Activated CD8-positive, alpha-beta T cell treated with anti-CD3 and anti-CD28 coated beads for 36 hours (primary cell): Measurements from ENCODE around the gene TSGA10IP. TPM values are rescaled to one million over a fixed set of nuclear protein-coding genes. Genes with fewer than 3 reads are reported as not detected.

Experiments
- ATAC-seq: fragments of 200-7000 bp; cut with Tn5 transposase; one replicate; pipeline ENCODE4 v1.10.0; 2021; ENCODE audit warnings: mild to moderate bottlenecking, moderate library complexity
- CTCF ChIA-PET: fragments of 350-600 bp; sonication (Branson Sonifier 250); formaldehyde crosslinking; loops from one replicate; lab custom pipeline; 2021; ENCODE audit warnings: antibody characterized with exemption; lab: Charles Lee
- POLR2A ChIA-PET: fragments of 350-600 bp; sonication (Branson Sonifier 250); formaldehyde crosslinking; loops from one replicate; lab custom pipeline; 2021; ENCODE audit warnings: antibody characterized with exemption; lab: Charles Lee
- DNase-seq: peaks from one replicate; pipeline ENCODE4 v3.0.0-alpha.2; 2020
- H3K27ac Mint-ChIP-seq: one replicate; pipeline ENCODE4 v1.8.0; 2021; ENCODE audit warnings: mild to moderate bottlenecking, mixed read lengths
- H3K27me3 Mint-ChIP-seq: one replicate; pipeline ENCODE4 v1.8.0; 2021; ENCODE audit warnings: mixed read lengths
- H3K36me3 Mint-ChIP-seq: one replicate; pipeline ENCODE4 v1.8.0; 2021; ENCODE audit warnings: low read depth, mixed read lengths
- H3K4me1 Mint-ChIP-seq: one replicate; pipeline ENCODE4 v1.8.0; 2021; ENCODE audit warnings: low read depth, mixed read lengths
- H3K4me3 Mint-ChIP-seq: one replicate; pipeline ENCODE4 v1.8.0; 2021; ENCODE audit warnings: mild to moderate bottlenecking, moderate library complexity, mixed read lengths
- H3K9me3 Mint-ChIP-seq: one replicate; pipeline ENCODE4 v1.8.0; 2021; ENCODE audit warnings: mixed read lengths
- CTCF ChIP-seq: fragments of 200-600 bp; IDR thresholded peaks from one replicate; pipeline ENCODE4 v1.8.0; 2022; ENCODE audit warnings: antibody characterized with exemption, mild to moderate bottlenecking
- intact Hi-C: fragments of 100-400 bp; cut with micrococcal nuclease; formaldehyde crosslinking; loops from one replicate; pipeline ENCODE4 v1.10.0; 2022
- total RNA-seq, 2 experiments: library from RNA; stranded (reverse); gene quantifications; one replicate each; pipeline ENCODE4 v1.2.3, GENCODE V29; 2021

TSGA10IP gene
- total RNA-seq, 2 experiments from 2014 or later: not detected

- DNase-seq: no peak
- no peaks in the 10 kb centered on the region for H3K9me3 Mint-ChIP-seq
- no peak for TF ChIP-seq CTCF
- no peak for ATAC-seq
- H3K4me3 Mint-ChIP-seq: peak overlapping the region; percentile 80
- H3K36me3 Mint-ChIP-seq: peaks cover 30% of the 10 kb centered on the region
- ChIA-PET POLR2A (interaction anchor here (0.6 to 28.1 kb wide), 14 partner anchors 9 to 476 kb away, joined by 3 to 560 read pairs (median 6); partner anchors contain the start of genes BANF1, C11orf68, CCDC85B and CFL1), CTCF (interaction anchor here (0.6 to 7.1 kb wide), 9 partner anchors 10 to 196 kb away, joined by 3 to 50 read pairs (median 4); partner anchors contain the start of genes CCDC85B, FIBP and MUS81)
- intact Hi-C loops: loop anchor here (10.0 kb wide), 1 partner anchor 66 kb away; the partner anchor contains the start of gene SART1
- peak overlapping the region; percentile 86 for H3K27ac Mint-ChIP-seq
- peaks cover 40% of the 10 kb centered on the region for H3K4me1 Mint-ChIP-seq
- H3K27me3 Mint-ChIP-seq: peaks cover 3% of the 10 kb centered on the region
Measured at GRCh38 chr11:65898656-65899355, 46.5 kb upstream of the TSGA10IP start.

- ATAC-seq (peak; percentile 36), DNase-seq (peak; percentile 88)
- Mint-ChIP-seq H3K9me3 (no peaks in the 10 kb centered on the region), H3K4me3 (peak overlapping the region; percentile 80), H3K36me3 (peaks cover 25% of the 10 kb centered on the region), H3K4me1 (peaks cover 34% of the 10 kb centered on the region), H3K27ac (peak overlapping the region; percentile 86), H3K27me3 (peaks cover 3% of the 10 kb centered on the region)
- ChIA-PET CTCF (interaction anchor here (0.8 to 7.1 kb wide), 6 partner anchors 10 to 59 kb away, joined by 3 to 71 read pairs (median 22); partner anchors contain the start of genes CCDC85B, FIBP and MUS81), POLR2A (interaction anchor here (0.6 to 28.1 kb wide), 14 partner anchors 10 to 477 kb away, joined by 3 to 560 read pairs (median 6); partner anchors contain the start of genes BANF1, C11orf68, CCDC85B and CFL1)
- intact Hi-C loops: loop anchor here (10.0 kb wide), 1 partner anchor 65 kb away; the partner anchor contains the start of gene SART1
- TF ChIP-seq CTCF: peak; percentile 11
Measured at GRCh38 chr11:65899356-65900124, 45.7 kb upstream of the TSGA10IP start.

- ATAC-seq: peak; percentile 88
- peak; percentile 97 for DNase-seq
- Mint-ChIP-seq H3K4me3 (peak within 1 kb of the TSS; percentile 80), H3K4me1 (peaks cover 32% of the 10 kb centered on the region), H3K27me3 (peaks cover 5% of the 10 kb centered on the region), H3K27ac (peak within 1 kb of the TSS; percentile 86), H3K9me3 (no peaks in the 10 kb centered on the region), H3K36me3 (peaks cover 22% of the 10 kb centered on the region)
- ChIA-PET POLR2A (interaction anchor here (0.6 to 28.1 kb wide), 15 partner anchors 9 to 478 kb away, joined by 3 to 560 read pairs (median 5); partner anchors contain the start of genes C11orf68, CCDC85B, CFL1 and CTSW), CTCF (interaction anchor here (0.9 to 4.2 kb wide), 6 partner anchors 9 to 121 kb away, joined by 3 to 71 read pairs (median 4); partner anchors contain the start of genes C11orf68, CCDC85B and FIBP)
- intact Hi-C loops: no loop called here
- TF ChIP-seq CTCF: no peak
Measured at GRCh38 chr11:65900125-65900898, 45.0 kb upstream of the TSGA10IP start, which contains the start of gene FOSL1. Gene FOSL1 (minus strand): TSS chr11:65900388. CDS start chr11:65900339, 49 bp downstream.

- peaks cover 18% of the 10 kb centered on the region for H3K36me3 Mint-ChIP-seq
- intact Hi-C loops: no loop called here
- H3K9me3 Mint-ChIP-seq: no peaks in the 10 kb centered on the region
- ATAC-seq (no peak), DNase-seq (no peak)
- peak overlapping the region; percentile 61 for H3K4me3 Mint-ChIP-seq
- POLR2A ChIA-PET: interaction anchor here (0.8 to 28.1 kb wide), 12 partner anchors 8 to 93 kb away, joined by 3 to 560 read pairs (median 6); partner anchors contain the start of genes C11orf68, CCDC85B, CFL1 and EFEMP2
- H3K4me1 Mint-ChIP-seq: peaks cover 27% of the 10 kb centered on the region
- no peak for TF ChIP-seq CTCF
- CTCF ChIA-PET: interaction anchor here (0.9 to 4.2 kb wide), 8 partner anchors 9 to 121 kb away, joined by 3 to 71 read pairs (median 4); partner anchors contain the start of genes C11orf68, CCDC85B and FIBP
- H3K27ac Mint-ChIP-seq: peak overlapping the region; percentile 61
- H3K27me3 Mint-ChIP-seq: peaks cover 5% of the 10 kb centered on the region
Measured at GRCh38 chr11:65900899-65901180, 44.4 kb upstream of the TSGA10IP start.
